ENCODE results near the gene DNAH8.

Gene DNAH8

GRCh38 chr6:39029156-39030011 is 314.3 kb downstream of the DNAH8 start:
- DNase-seq, result no peak

- DNase-seq, result no peak
Measured at GRCh38 chr6:39035681-39036080, 320.6 kb downstream of the DNAH8 start.

GRCh38 chr6:39037082-39037508 is 322.0 kb downstream of the DNAH8 start:
- DNase-seq, result no peak

- no peak for DNase-seq
Measured at GRCh38 chr6:39037707-39038106, 322.6 kb downstream of the DNAH8 start.

- no peak for DNase-seq
Measured at GRCh38 chr6:39040080-39040673, 325.1 kb downstream of the DNAH8 start.

- no peak for DNase-seq
Measured at GRCh38 chr6:39041072-39041471, 326.0 kb downstream of the DNAH8 start.

GRCh38 chr6:39043776-39044175 is 328.7 kb downstream of the DNAH8 start:
- DNase-seq, result no peak

GRCh38 chr6:39044181-39044580 is 329.1 kb downstream of the DNAH8 start:
- DNase-seq, result no peak

GRCh38 chr6:39047434-39048327 is 332.6 kb downstream of the DNAH8 start:
- DNase-seq, result no peak

GRCh38 chr6:39048481-39049399 is 333.6 kb downstream of the DNAH8 start, which contains the start of gene GLP1R:
Gene GLP1R (plus strand): TSS chr6:39048781. CDS start chr6:39048841, 60 bp downstream.
- no peak for DNase-seq

- no peak for DNase-seq
Measured at GRCh38 chr6:39049575-39050283, 334.6 kb downstream of the DNAH8 start.

- no peak for DNase-seq
Measured at GRCh38 chr6:39050453-39051112, 335.5 kb downstream of the DNAH8 start.

- peak in 1 of 2 experiments; percentile 21 for DNase-seq
Measured at GRCh38 chr6:39051399-39052122, 336.4 kb downstream of the DNAH8 start.

- no peak for DNase-seq
Measured at GRCh38 chr6:39053016-39053624, 338.0 kb downstream of the DNAH8 start.

- DNase-seq, result no peak
Measured at GRCh38 chr6:39053854-39054576, 338.9 kb downstream of the DNAH8 start.

GRCh38 chr6:39054577-39055142 is 339.5 kb downstream of the DNAH8 start:
- DNase-seq, result no peak

- DNase-seq, result no peak
Measured at GRCh38 chr6:39055661-39056060, 340.6 kb downstream of the DNAH8 start.

GRCh38 chr6:39056191-39056590 is 341.1 kb downstream of the DNAH8 start:
- no peak for DNase-seq

- DNase-seq, result no peak
Measured at GRCh38 chr6:39056681-39057080, 341.6 kb downstream of the DNAH8 start.

Data from SW 1271 (cell line).